Suprapubic skin (tissue), 4 donors: ENCODE results near the gene SP7.

Source experiments
- EP300 ChIP-seq: sonication (generic); formaldehyde crosslinking; IDR thresholded peaks from one replicate; pipeline ENCODE4 v1.6.1; 2017; ENCODE audit warnings: antibody characterized with exemption
- POLR2A ChIP-seq, 2 donors: fragments of 450-650 bp; IDR thresholded peaks; one replicate each; pipeline ENCODE4 v1.6.1; 2017; ENCODE audit warnings: antibody characterized with exemption in 2 of 2, mild to moderate bottlenecking in 2 of 2, moderate library complexity in 2 of 2
- POLR2AphosphoS5 ChIP-seq, 3 donors: sonication (generic); formaldehyde crosslinking; IDR thresholded peaks; one replicate each; pipeline ENCODE4 v1.6.1; 2017; ENCODE audit warnings: antibody characterized with exemption in 3 of 3
- TF ChIP-seq, protein P1 (sequence below), 2 donors: fragments of 200-600 bp in 1 of 2; fragments of 450-650 bp in 1 of 2; sonication (generic) in 1 of 2; IDR thresholded peaks; one replicate each; pipeline ENCODE4 v1.5.1; 2016 to 2019; ENCODE audit warnings: antibody characterized with exemption in 2 of 2, mild to moderate bottlenecking in 1 of 2, moderate library complexity in 1 of 2

DNA sequence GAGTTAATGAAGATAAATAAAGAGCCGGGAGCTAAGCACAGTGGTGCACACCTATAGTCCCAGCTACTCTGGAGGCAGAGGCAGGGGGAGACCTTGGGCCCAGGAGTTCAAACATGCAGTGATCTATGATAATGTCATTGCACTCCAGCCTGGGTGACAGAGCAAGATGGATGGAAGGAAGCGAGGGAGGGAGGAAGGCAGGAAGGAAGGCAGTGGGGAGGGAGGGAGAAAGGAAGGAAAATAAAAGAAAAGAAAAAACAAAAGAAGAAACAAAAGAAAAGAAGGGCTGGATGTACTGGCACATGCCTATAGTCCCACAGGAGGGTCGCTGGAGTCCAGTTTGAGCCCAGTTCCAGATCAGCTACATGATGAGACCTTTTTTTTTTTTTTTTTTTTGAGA is 19.0 kb upstream of the SP7 start:
- TF ChIP-seq, protein P1, sequence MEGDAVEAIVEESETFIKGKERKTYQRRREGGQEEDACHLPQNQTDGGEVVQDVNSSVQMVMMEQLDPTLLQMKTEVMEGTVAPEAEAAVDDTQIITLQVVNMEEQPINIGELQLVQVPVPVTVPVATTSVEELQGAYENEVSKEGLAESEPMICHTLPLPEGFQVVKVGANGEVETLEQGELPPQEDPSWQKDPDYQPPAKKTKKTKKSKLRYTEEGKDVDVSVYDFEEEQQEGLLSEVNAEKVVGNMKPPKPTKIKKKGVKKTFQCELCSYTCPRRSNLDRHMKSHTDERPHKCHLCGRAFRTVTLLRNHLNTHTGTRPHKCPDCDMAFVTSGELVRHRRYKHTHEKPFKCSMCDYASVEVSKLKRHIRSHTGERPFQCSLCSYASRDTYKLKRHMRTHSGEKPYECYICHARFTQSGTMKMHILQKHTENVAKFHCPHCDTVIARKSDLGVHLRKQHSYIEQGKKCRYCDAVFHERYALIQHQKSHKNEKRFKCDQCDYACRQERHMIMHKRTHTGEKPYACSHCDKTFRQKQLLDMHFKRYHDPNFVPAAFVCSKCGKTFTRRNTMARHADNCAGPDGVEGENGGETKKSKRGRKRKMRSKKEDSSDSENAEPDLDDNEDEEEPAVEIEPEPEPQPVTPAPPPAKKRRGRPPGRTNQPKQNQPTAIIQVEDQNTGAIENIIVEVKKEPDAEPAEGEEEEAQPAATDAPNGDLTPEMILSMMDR (IDR thresholded peaks at IDR 0.05) = no peak
- TF ChIP-seq POLR2A (IDR thresholded peaks at IDR 0.05) (no peak), POLR2AphosphoS5 (IDR thresholded peaks at IDR 0.05) (no peak), EP300 (no peak)
